Stimulated activated naive CD8-positive, alpha-beta T cell treated with anti-CD3 and anti-CD28 coated beads, Interleukin-15, Interleukin-2, amounts not matched to agents 100 U/mL and 50 U/mL, for 24 hours (primary cell): ENCODE results near the gene HPCAL4.

Experiments
- ATAC-seq: fragments of 150-1000 bp; cut with Tn5 transposase; one replicate; pipeline ENCODE4 v1.10.0; 2021
- DNase-seq: peaks from one replicate; pipeline ENCODE4 v3.0.0; 2021

HPCAL4 gene

DNA sequence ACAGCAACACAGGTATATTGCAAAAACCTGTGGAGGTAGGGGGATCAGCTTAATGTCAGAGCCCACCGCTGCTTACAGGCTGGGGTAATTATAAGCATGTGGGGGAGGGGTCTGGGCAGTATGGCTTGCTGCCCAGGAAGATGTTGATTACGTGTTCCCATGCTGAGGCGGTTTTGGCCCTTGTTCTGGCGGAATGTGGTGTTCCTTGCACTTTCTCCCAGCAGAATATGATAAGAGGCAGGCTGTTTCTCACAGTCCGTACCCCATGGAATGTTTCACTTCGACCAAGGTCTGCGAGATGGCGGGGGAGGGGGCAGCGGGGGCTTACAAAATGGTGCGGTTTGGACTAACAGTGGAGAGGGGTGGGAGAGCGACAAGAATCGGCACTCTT, 9.8 kb upstream of the HPCAL4 start:
- DNase-seq (no peak), ATAC-seq (no peak)

DNA sequence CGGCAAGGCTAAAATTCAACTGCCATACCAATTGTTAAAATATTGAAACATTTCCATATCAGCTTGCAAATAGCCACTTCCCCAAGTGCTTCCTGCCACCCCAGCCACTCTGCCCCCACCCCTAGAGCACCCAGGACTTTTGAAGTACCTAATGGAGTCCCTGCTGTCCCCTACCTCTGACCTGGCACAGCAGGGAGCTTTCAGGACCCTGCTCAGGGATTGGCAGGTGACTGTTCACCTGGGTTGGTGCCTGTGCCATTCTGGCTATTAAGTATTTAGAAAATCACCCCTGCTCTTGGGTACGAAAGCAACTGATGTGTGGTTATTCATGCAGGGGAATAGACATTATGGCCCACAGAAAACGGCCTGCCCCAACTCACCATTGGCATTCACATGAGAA, 9.1 kb upstream of the HPCAL4 start:
- DNase-seq (no peak), ATAC-seq (no peak)

DNA sequence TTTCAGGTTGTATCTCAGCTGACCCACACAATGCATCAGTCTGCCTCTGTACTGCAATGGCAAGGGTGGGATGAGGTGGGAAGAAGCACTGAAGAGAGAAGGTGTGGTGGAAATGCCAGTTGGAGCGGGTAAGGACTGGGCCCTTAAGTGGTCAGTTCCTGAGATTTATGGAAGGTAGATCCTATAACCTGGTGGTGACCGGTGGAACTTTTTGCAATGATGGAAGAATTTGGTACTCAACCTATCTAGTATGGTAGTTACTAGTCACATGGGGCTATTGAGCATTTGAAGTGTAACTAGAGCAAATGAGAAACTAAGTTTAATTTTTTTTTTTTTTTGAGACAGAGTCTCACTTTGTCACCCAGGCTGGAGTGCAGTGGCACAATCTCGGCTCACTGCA, 8.2 kb upstream of the HPCAL4 start:
- ATAC-seq (no peak), DNase-seq (no peak)

DNA sequence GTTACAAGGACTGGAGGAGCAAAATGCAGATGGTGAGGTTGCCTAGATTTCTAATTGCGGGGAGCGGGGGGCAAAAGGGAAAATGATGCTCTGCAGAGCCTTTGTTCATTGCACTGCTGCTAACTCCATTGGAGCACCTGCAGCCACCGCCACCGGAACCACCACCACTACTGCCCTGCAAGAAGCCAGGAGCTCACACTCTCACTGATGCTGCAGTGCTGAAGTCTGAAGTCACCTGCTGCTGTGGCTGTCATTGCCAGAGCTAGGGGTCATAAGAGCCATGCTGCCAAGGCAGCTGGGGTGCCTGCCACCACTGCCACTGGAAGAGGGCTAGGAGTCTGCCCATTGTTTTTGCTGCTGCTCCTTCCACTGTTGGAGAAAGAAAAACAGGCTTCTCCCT, 7.3 kb upstream of the HPCAL4 start:
- ATAC-seq: no peak
- DNase-seq: no peak

DNA sequence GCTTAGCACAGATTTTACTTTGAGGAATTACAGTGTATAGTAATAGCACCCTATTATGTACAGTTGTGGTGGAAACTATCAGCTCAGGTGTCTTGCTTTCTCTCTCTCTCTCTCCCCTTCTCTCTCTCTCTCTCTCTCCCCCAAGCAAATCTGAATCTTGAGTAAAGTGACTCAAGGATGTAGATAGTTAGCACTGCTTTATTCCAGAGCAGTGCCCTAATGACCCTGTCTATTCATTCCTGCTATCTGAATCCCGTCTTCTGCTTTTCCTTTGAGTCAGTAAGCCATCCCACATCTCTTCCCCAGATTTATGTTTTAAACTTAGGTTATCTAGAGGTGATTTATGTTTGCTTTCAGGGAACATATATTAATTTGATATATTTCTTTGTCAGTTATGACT, 5.2 kb upstream of the HPCAL4 start:
- no peak for ATAC-seq

DNA sequence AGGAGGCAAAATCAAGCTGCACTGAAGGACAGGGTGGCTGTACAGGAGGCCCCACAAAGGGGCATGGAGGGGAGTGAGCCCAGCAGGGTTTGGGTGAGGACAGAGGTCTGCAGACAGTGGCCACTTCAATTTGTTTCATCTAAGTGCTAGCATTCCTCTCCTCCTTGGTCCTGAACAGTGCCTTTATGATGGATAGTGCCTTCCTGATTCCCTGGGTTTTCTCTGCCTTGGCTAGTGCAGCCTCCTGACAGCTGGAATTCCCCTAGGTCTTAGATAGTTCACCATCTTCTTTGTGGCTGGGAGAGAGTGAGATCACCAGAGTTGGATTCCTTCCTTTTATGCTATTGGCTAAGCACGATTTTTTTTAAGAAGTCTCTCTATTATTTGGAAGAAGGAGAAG, 3.8 kb upstream of the HPCAL4 start:
- no peak for ATAC-seq
- DNase-seq: no peak

More for the DNA sequence above, 5.2 kb upstream of the HPCAL4 start:
- DNase-seq: no peak

DNA sequence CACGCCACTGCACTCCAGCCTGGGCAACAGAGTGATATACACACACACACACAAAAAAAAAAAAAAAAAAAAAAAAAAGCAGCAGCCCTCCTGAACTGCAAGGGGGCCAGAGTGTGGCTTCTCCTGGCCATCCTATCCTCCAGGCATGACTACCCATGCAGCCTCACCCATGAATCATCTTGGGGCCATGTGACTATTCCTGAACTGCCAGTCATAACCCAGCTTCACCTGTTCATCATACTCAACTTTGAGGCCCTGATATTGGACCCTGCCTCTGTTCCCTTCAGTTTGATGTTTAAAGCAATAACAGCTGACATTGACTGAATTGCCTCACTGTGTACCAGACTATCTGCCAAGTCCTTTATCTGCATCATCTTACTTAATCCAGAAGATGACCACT, 2.8 kb upstream of the HPCAL4 start:
- ATAC-seq (peak; percentile 22), DNase-seq (peak; percentile 16)

DNA sequence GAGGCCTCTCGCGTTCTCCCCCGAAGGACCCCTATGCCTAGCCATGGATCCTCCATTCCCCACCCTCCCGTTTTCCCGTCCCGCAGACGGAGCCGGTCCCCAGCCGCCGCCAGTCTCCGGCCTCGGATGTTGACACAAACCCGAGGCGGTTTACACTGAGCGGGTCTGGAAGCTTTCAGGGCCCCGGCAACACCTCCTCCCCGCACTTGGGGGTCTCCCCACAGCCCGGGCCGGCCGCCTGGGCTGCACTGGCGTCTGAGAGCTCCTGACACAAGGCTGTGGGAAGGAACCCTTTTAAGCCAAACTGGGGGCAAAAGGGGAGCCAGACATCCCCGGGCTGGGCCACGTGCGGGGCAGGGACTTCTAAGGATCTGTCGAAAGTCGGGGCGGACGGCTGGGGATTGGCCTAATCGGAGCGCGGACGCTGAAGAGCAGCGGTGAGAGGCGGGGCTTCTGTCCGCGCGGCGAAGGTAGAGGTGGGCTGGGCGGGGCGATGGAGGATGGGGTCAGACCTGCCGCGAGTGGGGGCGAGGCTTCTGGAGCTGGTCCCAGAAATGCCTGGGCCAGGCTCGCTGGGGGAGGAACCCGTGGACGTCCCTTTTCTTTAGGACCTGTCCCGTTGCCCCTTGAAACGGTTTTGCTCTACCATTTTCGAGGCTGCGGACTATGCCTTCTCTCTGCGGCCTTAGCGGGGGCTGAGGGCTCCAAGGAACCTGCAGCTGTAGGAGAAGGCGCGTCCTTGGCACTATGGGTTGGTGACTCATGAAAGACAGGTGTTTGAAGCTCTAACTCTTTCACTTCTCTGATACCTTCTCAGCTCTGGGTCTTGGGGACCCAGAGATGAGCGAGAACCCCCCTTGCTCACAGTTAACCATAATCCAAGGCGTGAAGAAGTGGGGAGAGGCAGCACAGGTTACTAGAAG, 1.2 kb upstream of the HPCAL4 start:
- ATAC-seq (no peak), DNase-seq (peak; percentile 18)

DNA sequence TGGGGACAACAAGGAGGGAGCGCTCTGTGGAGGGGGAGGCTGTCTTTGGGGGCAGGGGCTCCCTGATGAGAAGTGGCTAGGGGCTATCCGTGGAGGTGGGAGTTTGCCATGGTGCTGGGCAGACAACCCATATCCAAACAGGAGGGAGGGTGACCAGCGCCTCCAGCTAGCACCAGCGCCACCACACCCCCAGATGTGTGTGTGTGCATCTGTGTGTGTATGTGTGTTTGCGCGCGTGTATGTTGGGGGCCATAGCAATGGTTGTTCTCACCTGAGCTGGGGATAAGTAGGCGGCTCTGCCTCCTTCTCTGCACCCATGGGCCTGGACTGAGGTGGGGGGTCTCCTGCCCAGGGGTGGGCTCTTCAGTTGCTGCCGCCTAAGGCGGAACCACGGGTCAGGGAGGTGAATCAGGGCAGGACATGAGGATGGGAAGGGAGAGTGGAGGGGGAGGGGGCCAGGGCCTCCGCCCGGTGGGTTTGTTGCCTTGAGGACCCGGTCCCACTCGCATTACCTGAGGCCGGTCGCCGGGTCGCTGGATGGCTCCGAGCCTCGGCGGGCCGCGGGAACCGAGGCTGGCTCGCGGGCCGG, 345 bp downstream of the HPCAL4 start:
- no peak for ATAC-seq
- no peak for DNase-seq

DNA sequence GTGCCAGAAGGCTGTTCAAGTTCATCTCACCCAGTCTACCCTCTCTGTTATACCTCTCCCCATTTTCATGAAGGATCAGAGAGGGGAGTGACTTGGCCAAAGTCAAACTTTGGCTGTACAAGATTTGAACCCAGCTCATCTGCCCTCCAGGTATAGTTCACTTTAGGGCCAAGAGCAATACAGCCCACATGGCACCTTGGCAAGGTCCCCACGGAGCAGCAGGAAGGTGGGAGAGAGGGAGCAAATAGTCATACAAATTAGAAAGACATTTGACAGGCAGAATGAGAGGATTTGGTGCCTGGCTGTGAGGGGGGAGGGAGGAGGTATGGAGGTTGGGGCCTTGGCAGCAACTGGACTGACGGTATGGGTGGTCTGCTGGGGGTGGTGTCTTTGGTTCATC, 1.0 kb downstream of the HPCAL4 start:
- DNase-seq (no peak), ATAC-seq (no peak)

DNA sequence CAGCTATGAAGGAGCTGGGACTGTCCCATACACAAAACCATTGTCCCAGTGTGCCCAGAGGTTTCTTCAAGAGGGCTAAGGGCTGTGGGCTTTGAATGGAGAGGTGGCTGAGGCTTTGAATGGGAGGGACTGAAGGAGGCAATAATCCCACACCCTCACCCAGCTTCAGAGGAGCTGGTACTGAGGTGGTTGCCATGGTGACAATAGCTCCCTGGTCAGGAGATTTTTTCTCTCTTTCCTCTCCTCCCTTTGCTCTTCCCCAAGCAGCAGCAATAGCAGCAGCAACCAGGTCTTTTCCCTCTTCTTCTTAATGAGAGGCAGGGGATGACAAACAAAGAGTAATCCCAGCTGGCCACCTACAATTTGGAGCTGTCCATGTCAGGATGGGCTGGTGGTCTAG, 1.6 kb downstream of the HPCAL4 start:
- no peak for ATAC-seq
- DNase-seq: no peak

DNA sequence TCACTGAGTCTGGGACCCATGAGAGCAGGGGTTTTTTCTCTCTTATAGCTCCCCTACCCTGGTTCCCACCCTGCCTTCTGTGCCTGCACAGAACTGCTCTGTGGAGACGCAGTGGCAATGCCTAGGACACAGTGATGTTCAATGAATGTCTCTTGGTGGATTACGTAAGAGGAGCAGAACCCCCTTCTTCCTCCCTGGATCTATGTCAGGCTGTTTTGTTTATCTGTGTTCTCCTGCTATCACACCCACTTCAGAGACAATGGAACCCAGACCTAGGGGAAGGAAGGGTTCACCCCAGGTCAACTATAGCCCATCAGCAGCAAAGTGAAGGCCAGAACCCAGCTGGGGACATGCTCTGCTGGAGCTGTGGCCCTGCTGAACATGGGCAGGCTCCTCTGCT, 2.0 kb downstream of the HPCAL4 start:
- DNase-seq: no peak
- no peak for ATAC-seq

DNA sequence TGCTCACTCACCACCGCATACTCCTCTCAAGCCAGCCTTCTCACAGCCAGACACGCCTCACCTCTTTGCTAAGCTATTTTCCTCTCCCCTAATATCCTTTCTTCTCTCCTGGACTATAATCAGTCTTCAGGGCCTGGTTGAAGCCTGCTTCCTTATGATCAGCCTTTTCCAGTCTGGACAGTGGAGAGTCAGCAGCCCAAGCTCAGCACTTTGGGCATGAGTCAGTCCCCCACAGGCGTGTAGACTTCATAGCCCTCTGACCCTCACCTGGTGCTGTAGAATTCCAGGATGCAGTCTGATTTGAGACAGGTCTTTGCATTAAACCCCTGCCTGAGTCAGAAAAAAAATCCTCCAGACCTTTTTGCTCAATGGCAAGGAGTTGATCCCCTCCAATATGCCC, 2.5 kb downstream of the HPCAL4 start:
- ATAC-seq (no peak), DNase-seq (no peak)

DNA sequence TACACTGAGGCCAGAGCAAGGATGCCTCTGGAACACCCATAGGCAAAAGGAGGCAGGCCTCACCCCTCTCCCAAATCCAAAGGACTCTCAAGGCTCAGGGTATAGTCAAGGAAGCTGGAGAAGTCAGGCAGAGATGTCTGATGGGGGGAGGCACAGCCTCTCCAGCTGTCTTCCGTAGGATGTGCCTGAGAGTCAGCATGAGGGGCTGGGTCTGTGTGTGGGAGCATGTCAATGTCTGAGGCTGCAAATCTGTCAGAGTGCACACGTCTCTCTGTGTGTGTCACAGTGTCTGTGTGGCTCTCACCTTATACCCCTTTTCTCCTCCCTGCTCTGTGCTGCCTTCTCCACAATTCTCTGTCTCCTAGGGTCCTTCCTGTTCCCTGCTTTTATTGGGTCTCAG, 4.0 kb downstream of the HPCAL4 start:
- DNase-seq (no peak), ATAC-seq (no peak)

DNA sequence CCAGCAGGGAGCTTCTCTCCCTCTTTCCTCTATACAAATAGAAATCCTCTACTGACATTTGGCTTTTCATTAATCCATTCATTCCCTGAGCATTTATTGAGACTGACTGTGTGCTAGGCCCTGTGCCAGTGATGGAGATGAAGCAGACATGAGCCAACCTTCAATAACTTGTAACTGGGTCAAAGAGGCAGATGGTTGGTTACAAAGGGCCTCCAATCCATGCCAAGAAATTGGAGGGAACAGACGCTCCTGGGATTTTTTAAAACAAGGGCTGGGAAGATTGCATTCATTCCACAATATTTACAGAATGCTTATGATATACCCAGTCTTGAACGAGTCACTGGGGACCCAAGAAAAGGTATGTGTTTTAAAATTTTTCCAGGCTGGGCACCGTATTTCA, 6.2 kb downstream of the HPCAL4 start:
- ATAC-seq: no peak
- no peak for DNase-seq

DNA sequence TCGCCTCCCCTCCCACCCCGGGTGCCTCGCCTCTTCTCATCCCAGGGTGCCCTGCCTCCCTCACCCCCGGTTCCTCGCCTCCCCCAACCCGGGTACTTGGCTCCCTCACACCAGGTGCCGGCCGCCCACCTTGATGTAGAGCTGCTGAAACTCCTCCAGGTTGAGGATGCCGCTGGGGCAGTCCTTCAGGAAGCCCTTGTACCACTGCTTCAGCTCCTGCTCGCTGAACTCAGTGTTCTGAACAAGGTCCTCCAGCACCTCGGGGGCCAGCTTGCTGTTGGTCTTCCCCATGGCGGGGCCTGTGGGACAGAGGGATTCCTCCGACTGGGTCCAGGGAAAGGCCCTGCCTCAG, 6.9 kb downstream of the HPCAL4 start:
- ATAC-seq: no peak
- no peak for DNase-seq

DNA sequence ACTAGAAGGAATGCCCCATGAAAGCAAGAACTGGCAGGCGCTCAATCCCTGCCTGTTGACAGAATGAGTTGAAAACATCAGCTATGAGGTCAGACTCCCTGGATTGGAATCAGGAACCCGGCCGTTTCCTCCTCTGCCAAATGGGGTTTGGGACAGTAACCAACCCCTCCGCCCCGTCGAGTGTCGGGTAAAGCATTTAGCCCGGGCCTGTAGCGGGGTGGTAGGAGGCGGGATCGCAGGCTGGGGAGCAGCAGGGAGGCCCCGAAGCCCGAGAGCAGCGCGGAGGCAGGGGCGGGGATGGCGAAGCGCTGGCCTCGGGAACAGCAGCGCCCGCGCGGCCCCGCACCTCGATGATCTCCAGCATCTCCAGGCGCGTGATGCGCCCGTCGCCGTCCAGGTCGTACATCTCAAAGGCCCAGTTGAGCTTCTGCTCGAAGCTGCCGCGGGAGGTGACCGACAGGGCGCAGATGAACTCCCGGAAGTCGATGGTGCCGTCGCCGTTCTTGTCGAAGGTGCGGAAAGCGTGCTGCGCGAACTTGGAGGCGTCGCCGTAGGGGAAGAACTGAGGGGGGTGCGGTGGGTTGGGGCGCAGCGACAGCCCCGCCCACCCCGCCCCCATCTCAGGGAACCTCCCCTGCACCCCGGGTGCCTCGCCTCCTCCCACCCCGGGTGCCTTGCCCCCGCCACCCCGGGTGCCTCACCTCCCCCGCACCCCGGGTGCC, 7.5 kb downstream of the HPCAL4 start:
- no peak for DNase-seq
- no peak for ATAC-seq

DNA sequence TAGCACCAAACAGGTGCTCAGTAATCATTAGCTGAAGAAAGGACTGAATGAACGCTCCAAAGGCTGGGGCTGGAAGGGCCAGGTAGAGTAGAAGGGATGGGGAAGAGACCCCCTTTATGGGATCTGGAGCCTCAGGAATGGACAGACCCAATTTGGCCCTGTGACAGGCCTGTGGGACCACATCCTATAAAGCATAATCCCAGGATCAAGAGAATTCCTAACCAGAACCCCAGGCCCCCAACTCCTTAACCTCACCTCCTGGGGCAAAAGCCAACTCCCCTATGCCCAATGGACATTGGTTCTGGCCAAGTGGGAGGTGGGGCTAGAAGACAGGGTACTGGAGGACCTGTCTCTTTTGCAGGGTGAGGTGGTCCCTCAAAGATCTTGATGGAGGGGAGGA, 9.2 kb downstream of the HPCAL4 start:
- ATAC-seq: no peak
- no peak for DNase-seq

DNA sequence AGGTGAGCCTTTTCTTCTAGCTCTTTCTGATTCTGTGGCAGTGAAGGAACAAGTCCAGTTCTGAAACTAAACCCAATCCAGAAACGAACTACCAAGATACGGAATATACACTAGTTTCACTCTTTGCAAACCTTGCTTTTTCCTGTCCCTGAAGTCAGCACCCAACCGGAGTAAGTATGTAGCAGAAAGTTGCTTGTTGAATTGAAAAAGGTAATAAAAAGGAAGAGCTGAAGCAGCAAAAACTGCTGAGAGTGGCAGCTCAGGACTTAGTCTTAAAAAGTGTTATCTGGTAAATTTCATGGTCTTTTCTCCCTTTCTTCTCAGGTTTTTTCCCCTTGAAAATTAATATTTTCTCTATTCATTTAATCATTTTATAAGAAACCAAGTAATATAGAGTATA, 9.9 kb downstream of the HPCAL4 start:
- DNase-seq (no peak), ATAC-seq (no peak)

DNA sequence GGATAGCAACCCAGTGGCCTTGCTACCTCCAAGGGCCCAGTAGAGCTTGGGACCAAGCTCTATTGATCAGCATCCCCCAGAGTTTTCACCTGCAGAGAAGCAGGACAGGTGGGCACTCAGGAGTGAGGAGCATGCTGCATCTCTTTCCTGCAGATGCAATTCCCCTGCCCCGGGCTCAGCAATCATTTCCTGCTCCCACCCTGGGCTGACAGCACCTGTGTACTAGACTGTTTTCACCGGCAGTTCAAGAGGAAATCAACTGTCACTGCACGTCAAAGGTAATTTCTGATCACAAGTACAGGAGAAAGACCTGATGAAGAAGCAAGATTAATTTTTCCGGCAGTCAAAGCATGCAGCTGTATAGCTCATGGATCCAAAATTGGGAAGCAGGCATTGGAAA, 10.5 kb downstream of the HPCAL4 start:
- DNase-seq (no peak), ATAC-seq (no peak)

DNA sequence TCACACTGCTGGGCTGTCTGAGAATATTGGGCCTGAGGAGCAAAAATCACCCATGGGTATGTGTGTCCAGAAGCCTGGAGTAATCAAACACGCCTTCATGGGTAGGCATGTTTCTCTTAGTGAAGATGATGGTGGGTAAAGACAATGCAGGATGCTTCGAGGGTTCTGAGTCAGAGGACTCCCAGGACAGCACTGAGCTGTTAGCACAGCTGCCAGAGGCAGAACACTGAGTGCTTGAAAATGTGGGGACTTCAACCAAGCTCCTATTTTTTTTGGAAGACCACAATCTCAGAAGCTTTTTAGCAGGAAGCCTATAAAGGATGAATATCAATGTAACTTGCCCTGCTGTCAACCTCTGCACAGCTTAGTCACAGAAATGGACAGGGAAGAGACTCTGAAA, 11.4 kb downstream of the HPCAL4 start:
- DNase-seq (no peak), ATAC-seq (no peak)

DNA sequence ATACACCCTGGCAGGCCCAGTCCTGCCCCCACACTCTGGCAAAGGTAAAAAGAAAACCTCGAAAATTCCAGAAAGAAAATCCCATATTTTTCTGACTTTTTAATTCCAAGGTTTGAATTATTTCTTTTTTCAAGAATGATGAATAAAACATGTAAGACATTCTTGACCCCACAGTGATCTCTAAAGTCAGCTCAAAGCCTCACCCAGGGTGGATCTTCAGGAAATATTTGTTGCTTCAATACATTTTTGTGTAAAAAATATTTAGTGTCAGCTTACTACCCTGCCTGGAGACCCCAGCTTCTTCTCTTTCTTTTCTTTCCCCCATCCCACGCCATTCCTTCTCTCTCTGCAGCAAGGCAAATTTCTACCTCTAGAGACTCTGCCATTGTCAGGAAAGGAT, 12.3 kb downstream of the HPCAL4 start:
- ATAC-seq: no peak
- DNase-seq: no peak

DNA sequence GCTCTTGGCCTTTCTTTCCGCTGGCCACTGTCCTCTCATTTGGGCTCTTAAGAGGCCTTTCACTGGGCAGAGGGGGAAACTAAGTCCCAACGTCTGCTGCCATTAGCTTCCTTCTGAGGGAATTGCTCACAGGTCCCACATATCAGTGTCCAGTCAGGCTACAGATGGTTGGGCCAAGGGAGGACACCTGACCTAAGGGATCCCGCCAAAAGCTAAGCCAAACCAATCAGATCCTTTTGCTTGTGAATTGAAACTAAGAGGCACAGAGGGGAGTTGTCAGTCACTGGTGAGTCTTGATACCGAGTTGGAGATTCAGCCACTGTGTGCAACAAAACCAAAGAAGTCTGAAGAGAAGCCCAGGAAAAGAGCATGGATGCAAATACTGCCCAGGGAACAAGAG, 13.6 kb downstream of the HPCAL4 start:
- DNase-seq: no peak
- ATAC-seq: no peak
